ELR (cell line): ENCODE data around the gene OR1M1.
"Not testable (repeated sequence)": the region's sequence is repeated elsewhere in the genome, so short reads cannot be mapped to it uniquely, and the experiment has no call there.

Experiments used
- DNase-seq: peaks from one replicate; pipeline ENCODE4 v3.0.0-alpha.2; 2015; ENCODE audit warnings: low read depth

Gene OR1M1

GRCh38 chr19:9086761-9087160 lies at the start of gene OR1M1:
Gene OR1M1 (plus strand): TSS chr19:9087061. CDS start chr19:9093245, 6,184 bp downstream.
- DNase-seq, result no peak

DNA sequence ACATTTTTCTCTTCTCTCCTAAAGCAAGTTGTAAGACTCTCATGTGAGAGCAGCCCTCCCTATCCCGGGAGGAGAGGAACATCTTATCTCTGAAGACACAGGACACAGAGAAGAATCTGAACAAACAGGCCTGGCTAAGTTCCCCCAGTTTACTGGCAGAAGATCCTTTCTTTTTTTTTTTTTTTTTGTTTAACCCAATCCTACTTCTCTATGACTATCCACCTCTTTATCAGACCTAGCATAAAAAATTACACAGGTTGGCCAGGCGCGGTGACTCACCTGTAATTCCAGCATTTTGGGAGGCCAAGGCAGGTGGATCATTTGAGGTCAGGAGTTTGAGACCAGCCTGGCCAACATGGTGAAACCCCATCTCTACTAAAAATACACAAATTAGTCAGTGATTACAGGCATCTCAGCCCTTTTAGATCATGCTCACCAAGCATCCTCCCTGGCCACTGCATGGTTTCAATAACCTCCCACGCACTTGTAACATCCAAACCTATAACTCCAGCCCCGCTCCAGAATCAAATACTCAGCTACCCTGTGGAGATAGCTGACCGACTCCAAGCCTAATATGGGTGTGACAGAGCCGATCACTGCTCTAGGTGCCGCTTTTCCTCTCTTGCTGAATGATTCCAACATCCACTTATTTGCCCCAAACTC lies 49.3 kb upstream of the OR1M1 start:
- DNase-seq, result no peak

DNA sequence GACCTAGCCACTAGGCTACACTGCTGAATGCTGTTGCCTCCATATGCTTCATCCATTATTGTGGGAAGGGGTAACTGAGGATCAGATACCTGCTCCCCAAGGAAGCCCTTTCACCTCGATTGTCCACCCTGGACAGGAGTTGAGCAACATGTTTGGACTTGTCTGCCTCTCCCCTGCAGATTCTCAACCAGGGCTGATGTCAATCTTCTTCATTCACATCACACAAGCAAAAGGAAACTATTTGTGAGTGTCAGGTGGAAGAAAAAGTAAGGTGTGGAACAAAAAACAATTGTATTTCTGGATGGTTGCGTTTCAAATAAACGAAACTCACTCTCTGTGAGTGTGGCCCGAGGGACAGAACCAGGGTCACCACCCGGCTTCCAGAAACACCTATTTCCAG lies 47.1 kb upstream of the OR1M1 start:
- no peak for DNase-seq

- DNase-seq, result no peak
Observed at GRCh38 chr19:9040131-9040530, 46.7 kb upstream of the OR1M1 start.

DNA sequence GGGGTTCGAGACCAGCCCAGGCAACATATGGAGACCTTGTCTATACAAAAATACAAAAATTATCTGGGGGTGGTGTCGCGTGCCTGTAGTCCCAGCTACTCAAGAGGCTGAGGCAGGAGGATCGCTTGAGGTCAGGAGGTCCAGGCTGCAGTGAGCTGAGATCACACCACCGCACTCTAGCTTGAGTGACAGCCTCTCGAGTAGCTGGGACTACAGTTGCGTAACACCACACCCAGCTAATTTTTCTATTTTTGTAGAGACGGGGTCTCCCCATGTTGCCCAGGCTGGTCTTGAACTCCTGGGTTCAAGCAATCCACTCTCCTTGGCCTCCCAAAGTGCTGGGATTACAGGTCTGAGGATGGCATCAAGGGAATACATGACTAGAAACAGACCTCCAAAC lies 45.8 kb upstream of the OR1M1 start:
- no peak for DNase-seq

GRCh38 chr19:9043524-9043923 lies 43.3 kb upstream of the OR1M1 start:
- no peak for DNase-seq

GRCh38 chr19:9044449-9044848 lies 42.4 kb upstream of the OR1M1 start:
- DNase-seq, result no peak

GRCh38 chr19:9046694-9047093 lies 40.2 kb upstream of the OR1M1 start:
- DNase-seq, result no peak

- no peak for DNase-seq
Observed at GRCh38 chr19:9052894-9053293, 34.0 kb upstream of the OR1M1 start.

- DNase-seq, result not testable (repeated sequence)
Observed at GRCh38 chr19:9053674-9054073, 33.2 kb upstream of the OR1M1 start.

GRCh38 chr19:9054207-9054606 lies 32.7 kb upstream of the OR1M1 start:
- DNase-seq, result no peak

GRCh38 chr19:9054765-9055164 lies 32.1 kb upstream of the OR1M1 start:
- DNase-seq, result no peak

DNA sequence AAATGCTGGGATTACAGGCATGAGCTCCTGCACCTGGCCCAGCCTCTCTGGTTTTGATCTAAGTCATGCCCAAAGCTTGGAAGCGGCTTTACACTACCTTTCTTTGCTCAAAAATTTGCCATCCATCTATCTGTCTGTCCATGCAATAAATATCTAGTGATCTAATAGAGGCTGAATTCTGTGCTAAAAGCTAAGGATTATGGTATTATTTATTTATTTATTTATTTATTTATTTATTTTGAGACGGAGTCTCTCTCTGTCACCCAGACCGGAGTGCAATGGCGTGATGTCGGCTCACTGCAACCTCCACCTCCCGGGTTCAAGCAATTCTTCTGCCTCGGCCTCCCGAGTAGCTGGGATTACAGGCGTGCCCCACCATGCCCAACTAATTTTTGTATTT lies 30.7 kb upstream of the OR1M1 start:
- DNase-seq, result not testable (repeated sequence)

- DNase-seq, result no peak
Observed at GRCh38 chr19:9057505-9058258, 29.2 kb upstream of the OR1M1 start.

DNA sequence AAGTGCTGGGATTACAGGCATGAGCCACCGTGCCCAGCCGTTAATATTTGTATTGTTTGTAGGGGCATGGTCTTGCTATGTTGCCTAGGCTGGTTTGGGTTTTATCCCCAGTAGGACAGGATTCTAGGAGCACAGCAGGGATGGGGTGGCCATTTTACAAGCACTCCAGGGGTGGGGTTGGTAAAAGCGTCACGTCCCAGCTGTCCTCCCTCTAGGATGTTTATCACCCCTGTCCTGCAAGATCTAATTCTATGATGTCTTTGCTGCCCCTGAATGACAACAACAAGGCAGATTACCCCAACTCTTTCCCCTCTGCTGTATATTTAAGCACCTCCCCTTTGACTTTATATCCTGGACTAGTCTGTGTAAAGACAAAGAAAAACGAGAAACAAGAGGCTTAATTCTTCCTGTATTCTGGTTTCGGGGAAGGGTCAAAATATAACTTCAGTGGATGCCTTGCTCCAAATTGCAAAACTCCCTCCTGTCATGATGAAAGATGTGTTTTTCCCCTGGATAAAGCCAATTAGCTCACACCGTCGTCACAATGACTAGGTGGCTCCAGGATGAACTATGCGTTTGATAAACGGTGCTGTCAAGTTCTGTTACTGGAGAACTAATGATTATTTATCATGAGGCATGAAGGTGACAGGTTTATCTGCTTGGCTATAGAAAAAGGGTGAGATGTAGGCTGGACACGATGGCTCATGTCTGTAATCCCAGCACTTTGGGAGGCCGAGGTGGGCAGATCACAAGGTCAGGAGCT lies 27.8 kb upstream of the OR1M1 start:
- no peak for DNase-seq

GRCh38 chr19:9060564-9061340 lies 26.1 kb upstream of the OR1M1 start:
- no peak for DNase-seq

- DNase-seq, result no peak
Observed at GRCh38 chr19:9061879-9062278, 25.0 kb upstream of the OR1M1 start.

DNA sequence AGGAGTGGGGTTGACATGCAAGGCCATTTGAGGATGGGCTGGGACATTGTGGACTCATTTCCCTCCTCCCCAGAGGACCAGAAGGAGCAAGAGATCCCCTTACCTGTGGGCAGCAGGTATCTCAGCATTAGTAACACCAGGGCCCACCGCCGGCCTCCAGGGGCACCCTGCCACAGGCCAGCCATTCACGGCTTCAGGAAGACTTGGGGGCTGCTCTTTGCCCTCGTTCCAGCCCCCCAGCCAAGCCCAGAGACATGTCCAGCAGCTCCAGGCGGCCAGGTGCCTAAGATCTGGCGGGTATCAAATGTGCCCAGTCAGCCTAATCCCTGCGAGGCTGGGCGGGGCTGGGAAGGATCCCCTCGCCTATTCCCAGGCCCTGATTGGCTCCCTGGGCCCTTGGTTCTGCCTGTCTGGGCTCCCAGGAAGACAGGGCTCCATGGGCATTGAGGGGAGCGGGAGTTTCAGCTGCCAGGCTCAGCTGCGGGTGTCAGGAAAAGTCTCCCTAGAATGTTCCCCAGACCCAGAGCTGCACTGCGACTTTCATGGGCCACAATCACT lies 21.3 kb upstream of the OR1M1 start:
- DNase-seq, result no peak

- DNase-seq, result no peak
Observed at GRCh38 chr19:9070066-9070465, 16.8 kb upstream of the OR1M1 start.

DNA sequence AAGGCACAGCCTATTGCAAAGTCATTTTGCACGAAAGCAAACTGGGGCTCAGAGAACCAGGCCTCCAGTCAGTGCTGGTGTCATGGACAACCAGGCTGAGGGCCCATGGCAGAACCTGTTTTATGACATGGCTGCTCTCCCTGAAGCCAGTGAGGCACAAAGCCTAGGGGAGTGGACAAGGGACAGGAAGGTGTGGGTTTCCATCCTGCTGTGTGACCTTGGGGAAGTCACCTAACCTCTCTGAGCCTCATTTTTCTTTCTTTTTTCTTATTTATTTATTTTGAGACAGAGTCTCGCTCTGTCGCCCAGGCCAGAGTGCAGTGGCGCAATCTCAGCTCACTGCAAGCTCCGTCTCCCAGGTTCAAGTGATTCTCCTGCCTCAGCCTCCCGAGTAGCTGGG lies 15.1 kb upstream of the OR1M1 start:
- not testable (repeated sequence) for DNase-seq

DNA sequence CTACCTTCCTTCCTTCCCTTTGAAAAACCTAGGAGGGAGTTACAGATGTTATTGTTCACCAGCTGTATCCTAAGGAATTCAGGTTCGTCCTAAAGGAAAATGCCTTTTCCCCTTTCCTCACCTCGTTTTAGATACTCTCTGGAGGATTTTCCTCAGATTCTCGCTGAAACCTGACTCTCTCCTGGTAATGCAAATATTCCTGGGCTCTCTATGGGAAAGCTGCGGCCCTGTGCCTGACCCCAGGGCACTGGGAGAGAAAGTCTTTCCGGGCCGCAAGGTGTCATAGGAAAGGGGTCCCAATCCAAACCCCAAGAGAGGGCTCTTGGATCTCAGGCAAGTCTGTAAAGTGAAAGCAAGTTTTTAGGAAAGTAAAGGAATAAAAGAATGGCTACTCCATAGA lies 13.1 kb upstream of the OR1M1 start:
- no peak for DNase-seq
